Ovary (tissue), 9 donors: Measurements from ENCODE around the gene ATRNL1. TPM values are rescaled to one million over a fixed set of nuclear protein-coding genes. Genes with fewer than 3 reads are reported as not detected.

ENCODE experiments used
- DNase-seq, 5 donors: peaks; one replicate each; pipeline ENCODE4 v3.0.0-alpha.2; 2019 to 2020
- H3K27ac ChIP-seq, 2 donors: fragments of 200-600 bp; one replicate each; pipeline versions ENCODE4 v1.5.1 to v1.8.0; 2019 to 2022
- H3K27me3 ChIP-seq: fragments of 200-600 bp; one replicate; pipeline ENCODE4 v1.8.0; 2022
- H3K36me3 ChIP-seq: fragments of 200-600 bp; sonication (generic); one replicate; pipeline ENCODE4 v1.5.1; 2019
- H3K4me1 ChIP-seq: one replicate; pipeline ENCODE4 v1.8.1; 2013; ENCODE audit warnings: mild to moderate bottlenecking, moderate library complexity; ENCODE audit not compliant: insufficient read depth
- H3K4me3 ChIP-seq: fragments of 200-600 bp; sonication (generic); one replicate; pipeline ENCODE4 v1.5.1; 2017
- H3K9me3 ChIP-seq, 2 donors: fragments of 200-600 bp in 1 of 2; sonication (generic) in 1 of 2; one replicate each; pipeline versions ENCODE4 v1.5.1 to v1.8.1; 2013 to 2019; ENCODE audit warnings: mild to moderate bottlenecking in 1 of 2, moderate library complexity in 1 of 2
- CTCF ChIP-seq, 3 donors: fragments of 450-650 bp in 2 of 3; fragments of 200-600 bp in 1 of 3; IDR thresholded peaks; one replicate each; pipeline versions ENCODE4 v1.5.1 to v1.8.0; 2016 to 2022; ENCODE audit warnings: antibody characterized with exemption in 3 of 3, mild to moderate bottlenecking in 1 of 3
- EP300 ChIP-seq: sonication (generic); formaldehyde crosslinking; IDR thresholded peaks from one replicate; pipeline ENCODE4 v1.6.1; 2017; ENCODE audit warnings: antibody characterized with exemption
- POLR2A ChIP-seq: fragments of 450-650 bp; IDR thresholded peaks from one replicate; pipeline ENCODE4 v1.6.1; 2017; ENCODE audit warnings: antibody characterized with exemption, mild to moderate bottlenecking, moderate library complexity
- WGBS, 3 donors: extraction: QIAGEN DNeasy Blood & Tissue Kit in 1 of 3; methylation state at CpG; one replicate each; pipeline versions ENCODE4 v1.1.5 to v1.1.7; 2013 to 2017; 5-methylcytosine and 5-hydroxymethylcytosine counted together
- intact Hi-C, 4 donors: fragments of 100-400 bp; cut with DNase I; formaldehyde crosslinking; loops; one replicate each; pipeline versions ENCODE4 v1.11.0 to v1.15.1; 2022 to 2023
- polyA plus RNA-seq, 2 donors: library from polyadenylated mRNA; stranded (reverse); fragments of 200-250 nt in 1 of 2; fragments of 350-450 nt in 1 of 2; fragmentation: Illumina TruSeq in 1 of 2; extraction: RNeasy Lipid Tissue Mini Kit (QIAGEN cat#74804) in 1 of 2; gene quantifications; one replicate each; pipeline ENCODE4 v1.2.3, GENCODE V29; 2013 to 2014
- total RNA-seq, 7 donors: library from RNA; depleted of rRNA in 2 of 7; stranded (reverse); fragments of >200 nt in 2 of 7; fragmentation: NEBNext Ultra II Directional in 3 of 7; extraction: Animal tissue kit (Norgen Biotek cat#: 25700) in 3 of 7; gene quantifications; one replicate each; pipeline versions ENCODE4 v1.1.0 to v1.2.4, GENCODE V29; 2016 to 2023
- donor health status: DM: no; HTN: no; CAD: no; lungs with moderate emphysema.
- donor health status: DM: no; HTN: no; CAD: no.
- donor health status: Bipolar disorder and iron deficiency.
- donor health status: DM: yes; HTN: yes; CAD: no.
- donor health status: DM: no; HTN: no; CAD: no.
- donor health status: DM: yes; HTN: yes; CAD: no.

ATRNL1 gene
- total and polyA plus RNA-seq, 9 donors, result 8.1 to 119 (median 77.8) TPM

DNA sequence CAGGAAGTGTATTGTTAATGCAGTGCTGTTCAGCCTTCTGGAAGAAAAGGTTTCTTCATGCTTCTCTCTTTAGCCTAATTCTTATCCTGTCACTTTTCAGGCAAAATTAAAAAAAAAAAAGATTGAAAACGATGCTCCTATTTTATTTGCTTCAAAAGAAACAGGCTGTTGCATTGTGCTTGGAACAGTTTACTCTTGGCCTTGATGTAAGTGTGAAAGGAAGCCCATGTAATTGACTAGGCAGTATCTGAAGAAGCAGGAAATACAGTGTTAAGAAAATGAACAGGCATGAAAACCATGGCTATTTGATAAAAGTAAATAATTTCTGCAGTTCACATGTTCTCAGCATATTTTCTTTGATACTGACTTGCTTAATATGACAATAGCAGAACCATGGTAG lies 40.4 kb upstream of the ATRNL1 start:
- H3K27me3 ChIP-seq, result no peaks in the 10 kb centered on the region
- no peaks in the 10 kb centered on the region for H3K9me3 ChIP-seq
- intact Hi-C loops, result no loop called here
- no peak overlapping the region for H3K4me3 ChIP-seq
- no peak for DNase-seq
- peaks cover 3% of the 10 kb centered on the region for H3K4me1 ChIP-seq
- TF ChIP-seq CTCF (IDR thresholded peaks at IDR 0.05) (no peak), POLR2A (no peak), EP300 (no peak)
- no peaks in the 10 kb centered on the region for H3K36me3 ChIP-seq
- no peak overlapping the region for H3K27ac ChIP-seq
- WGBS, 3 donors, result 12 to 16% (median 13%) methylated on average over 1 of the region's 1 CpG

GRCh38 chr10:115056186-115056585 lies 37.0 kb upstream of the ATRNL1 start:
- 95 to 96% (median 95%) methylated on average over 2 of the region's 2 CpGs for WGBS, 3 donors
- intact Hi-C loops, result no loop called here
- Histone ChIP-seq H3K27ac (no peak overlapping the region), H3K9me3 (no peaks in the 10 kb centered on the region), H3K4me3 (no peak overlapping the region), H3K36me3 (no peaks in the 10 kb centered on the region), H3K27me3 (no peaks in the 10 kb centered on the region), H3K4me1 (no peaks in the 10 kb centered on the region)
- no peak for DNase-seq
- no peak for TF ChIP-seq CTCF (IDR thresholded peaks at IDR 0.05)
- TF ChIP-seq POLR2A, result no peak
- no peak for TF ChIP-seq EP300

GRCh38 chr10:115059301-115059898 lies 33.8 kb upstream of the ATRNL1 start:
- Histone ChIP-seq H3K4me1 (no peaks in the 10 kb centered on the region), H3K4me3 (no peak overlapping the region), H3K9me3 (no peaks in the 10 kb centered on the region), H3K36me3 (no peaks in the 10 kb centered on the region), H3K27ac (no peak overlapping the region), H3K27me3 (no peaks in the 10 kb centered on the region)
- DNase-seq, result no peak
- intact Hi-C loops, result no loop called here
- WGBS, 3 donors, result 81 to 84% (median 81%) methylated on average over 7 of the region's 7 CpGs
- TF ChIP-seq CTCF (IDR thresholded peaks at IDR 0.05) (no peak), EP300 (no peak), POLR2A (no peak)

DNA sequence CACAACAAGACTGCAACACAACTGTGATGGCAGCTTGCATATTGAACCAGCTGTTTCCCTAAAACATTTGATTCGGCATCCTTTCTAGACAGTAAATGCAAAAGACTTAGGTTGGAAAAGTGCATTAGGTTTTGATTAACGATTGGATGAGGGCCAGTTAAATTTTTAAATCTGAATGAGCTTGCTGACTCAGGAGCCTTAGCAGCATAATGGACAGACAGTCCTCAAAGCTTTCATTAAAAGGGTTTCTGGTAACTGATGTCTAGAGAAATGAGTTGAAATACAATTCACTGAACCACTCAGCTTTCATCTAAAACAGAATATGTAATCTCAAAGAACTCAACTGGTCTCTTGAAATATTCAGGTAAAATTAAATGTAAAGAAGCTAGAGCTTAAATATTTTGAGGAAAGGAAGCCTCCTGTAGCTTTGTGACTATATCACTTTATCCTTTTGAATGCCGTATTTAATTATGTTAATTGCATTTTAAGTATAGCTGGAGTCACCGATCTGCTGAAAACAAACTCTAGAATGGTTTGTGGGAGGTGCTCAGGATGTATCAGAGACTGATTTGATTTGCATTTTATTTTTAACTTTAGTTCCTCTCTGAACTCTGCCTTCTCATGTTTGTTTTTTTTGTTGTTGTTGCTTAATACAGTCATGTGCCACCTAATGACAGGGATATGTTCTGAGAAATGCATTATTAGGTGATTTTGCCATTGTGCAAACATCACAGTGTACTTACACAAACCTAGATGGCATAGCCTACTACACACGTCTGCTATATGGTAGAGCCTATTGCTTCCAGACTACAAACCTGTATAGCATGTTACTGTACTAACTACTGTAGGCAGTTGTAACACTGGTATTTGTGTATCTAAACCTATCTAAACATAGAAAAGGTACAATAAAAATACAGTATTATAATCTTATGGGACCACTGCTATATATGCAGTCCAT lies 29.2 kb upstream of the ATRNL1 start:
- no peak overlapping the region for H3K27ac ChIP-seq
- no peak overlapping the region for H3K4me3 ChIP-seq
- no peaks in the 10 kb centered on the region for H3K4me1 ChIP-seq
- WGBS, 3 donors, result 43 to 49% (median 43%) methylated on average over 5 of the region's 5 CpGs
- intact Hi-C loops, result no loop called here
- no peaks in the 10 kb centered on the region for H3K36me3 ChIP-seq
- no peak for DNase-seq
- H3K27me3 ChIP-seq, result no peaks in the 10 kb centered on the region
- no peaks in the 10 kb centered on the region for H3K9me3 ChIP-seq
- no peak for TF ChIP-seq EP300
- TF ChIP-seq POLR2A, result no peak
- TF ChIP-seq CTCF (IDR thresholded peaks at IDR 0.05), result no peak
